Gastrocnemius medialis (tissue), 4 donors: ENCODE results near the gene FBXO9.
"Not testable (repeated sequence)": the region's sequence is repeated elsewhere in the genome, so short reads cannot be mapped to it uniquely, and the experiment has no call there.

Source experiments
- POLR2A ChIP-seq, 2 donors: fragments of 450-650 bp; IDR thresholded peaks; one replicate each; pipeline ENCODE4 v1.6.1; 2017; ENCODE audit warnings: antibody characterized with exemption in 2 of 2, mild to moderate bottlenecking in 2 of 2, moderate library complexity in 2 of 2
- TF ChIP-seq, protein P1 (sequence below), 5 experiments: fragments of 450-650 bp in 3 of 5; fragments of 200-600 bp in 2 of 5; sonication (generic) in 2 of 5; IDR thresholded peaks in 4 of 5; conservative IDR thresholded peaks in 1 of 5; 1 replicate in 4 of 5; 2 replicates in 1 of 5; pipeline ENCODE4 v1.5.1; 2016 to 2019; ENCODE audit warnings: antibody characterized with exemption in 5 of 5, mild to moderate bottlenecking in 3 of 5, moderate library complexity in 3 of 5

DNA sequence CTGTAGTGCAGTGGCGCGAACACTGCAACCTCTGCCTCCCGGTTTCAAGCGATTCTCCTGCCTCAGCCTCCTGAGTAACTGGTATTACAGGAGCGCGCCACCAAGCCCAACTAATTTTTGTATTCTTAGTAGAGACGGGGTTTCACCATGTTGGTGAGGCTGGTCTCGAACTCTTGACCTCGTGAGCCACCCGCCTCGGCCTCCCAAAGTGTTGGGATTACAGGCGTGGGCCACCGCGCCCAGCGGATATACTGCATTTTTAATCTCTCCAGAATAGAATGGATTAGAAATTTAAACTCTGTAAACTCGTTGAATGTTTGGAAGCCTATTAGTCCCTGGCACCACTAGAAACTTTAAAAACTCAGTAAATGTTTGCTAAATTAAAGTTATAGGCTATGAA lies 949 bp upstream of the FBXO9 start:
- TF ChIP-seq, protein P1, sequence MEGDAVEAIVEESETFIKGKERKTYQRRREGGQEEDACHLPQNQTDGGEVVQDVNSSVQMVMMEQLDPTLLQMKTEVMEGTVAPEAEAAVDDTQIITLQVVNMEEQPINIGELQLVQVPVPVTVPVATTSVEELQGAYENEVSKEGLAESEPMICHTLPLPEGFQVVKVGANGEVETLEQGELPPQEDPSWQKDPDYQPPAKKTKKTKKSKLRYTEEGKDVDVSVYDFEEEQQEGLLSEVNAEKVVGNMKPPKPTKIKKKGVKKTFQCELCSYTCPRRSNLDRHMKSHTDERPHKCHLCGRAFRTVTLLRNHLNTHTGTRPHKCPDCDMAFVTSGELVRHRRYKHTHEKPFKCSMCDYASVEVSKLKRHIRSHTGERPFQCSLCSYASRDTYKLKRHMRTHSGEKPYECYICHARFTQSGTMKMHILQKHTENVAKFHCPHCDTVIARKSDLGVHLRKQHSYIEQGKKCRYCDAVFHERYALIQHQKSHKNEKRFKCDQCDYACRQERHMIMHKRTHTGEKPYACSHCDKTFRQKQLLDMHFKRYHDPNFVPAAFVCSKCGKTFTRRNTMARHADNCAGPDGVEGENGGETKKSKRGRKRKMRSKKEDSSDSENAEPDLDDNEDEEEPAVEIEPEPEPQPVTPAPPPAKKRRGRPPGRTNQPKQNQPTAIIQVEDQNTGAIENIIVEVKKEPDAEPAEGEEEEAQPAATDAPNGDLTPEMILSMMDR (IDR thresholded peaks at IDR 0.05 in 4 of 5, conservative IDR thresholded peaks at IDR 0.05 in 1 of 5): not testable (repeated sequence)
- not testable (repeated sequence) for TF ChIP-seq POLR2A (IDR thresholded peaks at IDR 0.05)
